ENCODE data around the gene SENP1.

Gene SENP1

DNA sequence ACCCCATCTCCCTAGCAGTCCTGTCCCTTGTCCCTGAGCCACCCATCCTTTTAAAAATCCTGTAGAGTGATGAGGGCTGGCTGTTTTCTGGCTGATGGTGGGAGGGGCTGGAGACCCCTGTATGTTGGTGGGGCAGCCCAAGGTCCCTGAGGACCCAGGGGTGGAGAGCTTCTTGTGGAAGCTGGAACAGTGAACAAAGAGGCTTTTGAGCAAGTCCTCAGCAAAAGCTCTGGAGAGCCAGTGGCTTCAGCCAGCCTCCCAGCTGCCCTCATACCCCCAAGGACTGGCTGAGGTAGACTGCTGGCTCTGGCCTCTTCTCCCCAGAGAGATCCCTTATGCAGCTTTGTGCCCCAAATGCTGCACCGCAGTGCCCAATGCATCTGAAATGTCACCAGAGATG lies 72.4 kb downstream of the SENP1 start:
- no peak for DNase-seq

DNA sequence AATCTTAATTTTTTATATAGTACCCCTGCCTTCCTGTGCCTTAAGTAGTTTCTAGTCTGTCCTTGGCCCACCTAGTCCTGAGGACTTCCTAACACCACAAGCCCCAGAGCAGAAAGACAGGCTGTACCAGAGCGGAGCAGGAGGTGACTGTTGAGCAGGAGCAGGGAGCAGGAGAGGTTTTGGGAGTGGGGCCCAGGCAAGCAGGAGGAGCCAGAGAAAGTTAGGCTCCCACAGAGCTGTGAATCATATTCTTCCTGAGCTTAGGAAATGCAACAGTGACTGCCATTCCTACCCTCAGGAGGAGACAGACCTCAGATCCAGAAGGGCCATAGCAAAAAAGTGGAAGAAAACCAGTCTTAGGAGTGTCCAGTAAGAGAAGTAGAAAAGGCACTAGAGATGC lies 73.3 kb downstream of the SENP1 start:
- no peak for DNase-seq

DNA sequence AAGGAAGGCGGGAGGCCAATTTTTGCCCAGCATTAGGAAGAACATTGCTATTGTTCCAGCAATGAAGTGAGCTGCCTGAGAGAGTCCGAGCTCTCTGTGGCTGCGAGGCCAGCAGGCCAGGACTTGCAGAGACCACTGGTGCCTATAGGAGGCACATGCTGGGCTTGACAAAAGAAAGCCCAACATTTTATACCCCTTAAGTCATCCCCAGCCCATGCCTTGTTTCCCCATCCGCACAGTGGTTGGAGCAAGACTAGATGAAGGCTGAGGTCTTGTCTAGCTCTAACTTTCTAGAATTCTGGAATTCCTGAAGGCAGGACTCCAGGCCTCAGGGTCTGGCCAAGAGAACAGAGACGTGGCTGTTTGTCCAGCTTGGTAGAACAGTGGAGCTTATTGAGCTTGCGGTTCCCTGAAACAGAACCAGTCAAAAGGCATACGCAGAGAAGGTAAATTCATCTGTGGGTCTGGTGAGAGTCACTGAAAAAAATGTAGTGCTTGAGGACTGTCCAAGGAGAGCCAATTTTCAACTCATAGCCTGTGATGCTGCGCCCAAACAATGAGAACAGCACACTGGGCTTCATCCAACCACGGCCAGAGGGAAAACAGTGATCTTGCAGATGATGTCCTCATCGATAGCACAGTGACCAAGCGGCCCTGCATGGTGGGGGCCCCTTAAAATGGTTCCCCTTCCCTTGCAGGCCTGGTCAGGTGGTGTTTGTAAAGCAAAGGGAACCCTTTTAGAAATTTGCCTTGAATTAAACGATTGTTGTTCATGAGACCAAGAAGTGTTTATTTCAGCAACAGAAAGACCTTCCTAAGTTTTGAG lies 74.5 kb downstream of the SENP1 start:
- no peak for DNase-seq

DNA sequence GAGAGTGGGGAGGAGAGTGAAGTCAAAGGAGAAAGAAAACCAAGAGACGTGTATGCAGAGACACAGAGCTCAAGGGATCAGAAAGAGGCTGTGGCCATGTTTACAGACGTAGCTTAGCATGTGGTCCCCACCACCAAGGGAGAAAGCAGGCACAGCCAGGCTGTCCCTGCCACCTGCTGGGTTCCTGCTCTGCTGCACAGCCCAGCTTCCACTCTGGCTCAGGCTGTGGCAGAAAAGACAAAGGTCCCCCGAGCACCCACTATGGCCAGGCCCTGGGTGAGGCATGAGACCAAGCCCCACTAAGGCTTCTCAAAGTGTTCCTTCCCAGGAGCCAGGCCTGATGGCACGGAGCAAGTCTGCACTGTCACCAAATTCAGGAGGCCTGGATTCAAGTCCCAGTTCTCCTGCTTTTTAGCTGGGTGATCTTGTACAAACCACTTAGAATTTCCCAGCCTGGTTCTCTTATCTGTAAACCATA lies 75.7 kb downstream of the SENP1 start:
- no peak for DNase-seq

DNA sequence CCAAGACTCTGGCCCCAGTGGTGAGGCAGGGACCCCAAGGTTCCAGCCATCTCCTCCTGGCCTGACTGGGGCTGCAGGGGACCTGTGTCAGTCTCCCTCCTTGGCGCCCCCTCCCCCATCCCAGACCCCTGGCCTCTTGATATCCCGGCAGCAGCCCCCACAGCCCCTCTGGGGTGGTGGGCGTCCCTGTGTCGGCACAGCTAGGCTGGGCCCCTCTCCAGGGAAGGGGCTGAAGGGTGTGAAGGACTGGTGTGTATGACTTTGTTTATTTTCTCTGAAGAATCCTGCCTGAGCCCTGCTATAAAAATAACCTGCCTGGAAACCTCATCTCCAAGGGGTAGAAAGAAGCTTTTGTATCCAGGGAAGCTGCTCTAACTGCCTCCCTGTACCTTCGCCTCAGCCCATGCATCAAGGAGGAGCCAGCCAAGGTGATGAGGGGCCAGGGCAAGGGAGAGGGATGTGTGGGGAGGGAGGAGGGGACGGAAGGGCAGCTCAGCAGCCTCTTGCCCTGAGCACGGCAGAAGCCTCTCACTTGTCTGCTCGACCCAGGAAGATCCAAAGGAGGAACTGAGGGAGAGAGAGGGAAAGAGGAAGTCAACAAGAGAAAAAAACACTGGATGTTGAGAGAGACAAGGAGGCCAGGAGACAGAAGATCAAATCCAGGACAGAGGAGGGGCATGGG lies 76.2 kb downstream of the SENP1 start:
- no peak for DNase-seq

DNA sequence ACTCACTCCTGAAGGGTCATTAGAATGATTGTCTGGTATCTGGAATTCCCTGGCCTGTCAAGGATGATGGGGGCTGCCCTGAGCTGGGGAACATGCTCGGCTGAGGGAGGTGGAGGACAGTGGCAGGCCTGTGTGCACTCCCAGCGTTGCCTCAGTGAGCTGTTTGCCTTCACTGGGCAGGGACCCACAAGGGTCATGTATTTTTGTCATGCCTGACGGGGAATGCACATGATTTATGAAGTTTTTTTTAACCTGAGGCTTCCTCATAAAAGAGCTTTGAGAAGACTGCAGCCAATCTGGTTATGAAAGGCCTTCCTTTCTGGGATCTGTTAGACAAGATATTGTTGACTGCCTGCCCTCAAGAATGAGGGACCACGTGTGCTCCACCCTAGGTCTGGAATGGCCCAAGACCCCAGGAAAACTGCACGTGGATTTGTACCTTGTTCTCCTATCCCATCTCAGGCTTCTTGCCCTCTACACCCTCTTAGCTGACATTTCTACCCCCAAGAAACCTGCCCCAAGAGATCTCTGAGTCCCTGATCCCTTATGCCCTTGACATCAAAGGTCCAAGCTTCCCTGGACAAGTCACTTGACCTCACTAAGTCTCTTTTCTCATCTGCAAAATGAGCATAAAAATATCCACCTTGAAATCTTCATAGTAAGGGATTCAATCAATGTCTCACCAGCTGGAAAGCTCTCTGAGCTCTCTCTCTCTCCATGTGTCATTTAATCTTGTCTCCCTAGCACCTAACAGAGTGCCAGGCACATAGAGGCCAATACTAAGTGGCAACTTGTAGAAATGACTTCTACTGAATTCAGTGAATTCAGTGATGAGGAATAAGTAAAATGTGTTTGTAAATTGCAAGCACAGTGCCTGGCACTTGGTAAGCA lies 77.1 kb downstream of the SENP1 start:
- no peak for DNase-seq

DNA sequence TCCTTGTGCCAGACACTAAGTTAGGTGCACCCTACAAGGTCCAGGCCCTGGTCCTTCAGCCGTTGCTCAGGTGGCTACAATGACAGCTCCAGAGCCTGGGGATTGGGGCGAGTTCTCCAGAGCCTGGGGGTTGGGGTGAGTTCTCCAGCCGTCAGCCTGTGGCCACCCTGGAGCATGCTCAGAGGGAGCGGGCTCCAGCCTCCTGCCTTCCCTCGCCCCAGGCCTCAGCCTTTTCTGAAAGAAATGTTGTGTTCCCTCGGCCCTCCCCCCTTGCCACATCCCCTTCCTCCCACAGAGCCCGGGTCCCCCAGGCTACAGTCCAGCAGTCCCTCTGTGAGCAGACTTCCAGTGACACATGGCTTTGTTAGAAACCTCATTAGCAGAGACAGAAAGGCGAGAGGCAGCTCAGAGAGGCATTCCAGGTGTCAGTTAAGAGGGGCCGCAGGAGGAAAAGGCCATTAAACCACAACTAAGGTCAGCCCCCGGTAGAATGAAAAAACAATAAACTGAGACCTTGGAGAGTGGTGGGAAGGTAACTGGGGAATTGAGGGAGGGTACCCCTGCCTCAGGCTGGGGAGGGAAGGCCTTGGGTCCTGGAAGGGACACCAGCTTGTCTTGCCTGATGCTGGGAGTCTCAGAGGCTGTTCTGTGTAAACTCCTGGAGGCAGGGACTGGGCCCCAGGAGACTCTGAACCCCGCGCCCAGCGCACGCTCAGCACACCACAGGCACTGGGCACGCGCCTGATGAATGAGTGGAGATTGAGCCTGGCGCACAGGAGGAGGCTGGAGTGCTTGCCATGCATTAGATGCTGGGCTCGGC lies 78.5 kb downstream of the SENP1 start:
- DNase-seq, result no peak

DNA sequence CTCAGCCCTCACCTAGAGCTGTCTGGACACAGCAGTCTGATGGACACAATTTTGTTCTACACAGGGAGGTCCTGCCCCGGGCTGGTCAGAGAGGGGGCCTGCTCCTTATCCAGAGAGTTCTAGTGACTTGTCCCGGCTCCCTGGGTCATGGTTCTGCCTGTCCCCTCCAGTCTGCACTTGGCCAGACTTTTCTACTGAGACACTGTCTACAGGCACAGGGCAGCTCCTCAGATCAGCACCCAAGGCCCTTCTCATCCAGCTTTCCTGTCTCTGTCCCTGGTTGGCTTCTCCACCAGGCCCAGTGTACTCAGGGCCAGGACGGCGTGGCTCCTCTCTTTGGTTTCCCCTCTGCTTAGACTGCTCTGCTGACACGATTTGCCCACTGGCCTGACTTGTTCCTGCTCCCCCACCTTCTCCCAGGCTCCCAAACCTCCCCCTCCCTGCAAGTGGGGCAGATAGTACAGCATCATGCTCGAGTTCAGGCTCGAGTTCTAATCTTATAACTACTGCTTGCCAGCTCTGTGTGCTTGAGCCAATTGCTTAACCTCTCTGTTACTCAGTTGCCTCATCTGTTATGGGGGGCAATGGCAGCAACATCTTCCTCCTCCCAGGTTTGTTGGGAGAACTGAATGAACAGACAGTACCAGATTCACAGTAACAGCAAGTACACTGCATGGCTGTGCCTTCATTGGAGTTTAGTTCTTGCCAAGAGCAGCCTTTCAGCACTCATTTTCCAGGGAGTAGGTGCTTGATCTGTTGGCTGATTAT lies 79.6 kb downstream of the SENP1 start:
- DNase-seq, result no peak

DNA sequence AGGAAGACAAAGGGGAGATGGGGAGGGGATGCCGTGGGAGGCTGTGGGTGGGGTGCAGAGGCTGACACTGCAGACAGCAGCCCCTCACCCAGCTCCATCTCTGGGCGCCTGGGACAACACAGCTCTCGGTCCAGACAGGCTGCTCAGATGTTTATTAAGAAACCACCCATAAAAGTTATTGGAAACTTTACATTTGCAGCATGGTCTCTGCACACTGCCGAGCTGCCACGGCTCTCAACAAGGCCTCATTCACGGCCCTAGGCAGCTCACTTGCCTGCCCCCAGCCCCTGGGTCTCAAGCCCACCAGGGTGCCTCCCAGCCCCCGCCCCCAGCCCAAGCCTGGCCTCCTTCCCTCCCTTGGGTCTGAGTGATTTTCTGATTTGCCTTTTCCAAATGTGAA lies 80.6 kb downstream of the SENP1 start:
- DNase-seq, result no peak

DNA sequence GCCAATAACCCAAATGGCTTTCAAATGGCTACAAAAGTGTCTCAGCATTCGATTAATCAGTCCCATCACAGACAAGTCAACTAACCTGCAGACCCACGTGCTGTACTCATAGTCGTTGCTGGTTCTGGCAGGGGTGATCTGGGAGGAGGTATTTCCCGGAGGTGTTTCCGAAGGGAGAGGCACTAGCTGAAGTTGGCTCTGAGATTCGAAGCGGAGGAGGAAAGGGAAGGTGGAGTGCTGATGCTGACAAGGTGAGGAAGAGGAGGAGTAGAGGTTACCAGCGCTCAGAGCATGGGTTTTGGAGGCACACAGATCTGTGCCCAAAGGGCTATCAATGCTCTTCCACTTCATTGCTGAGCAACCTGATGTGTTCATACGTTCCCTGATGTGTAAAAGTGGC lies 81.1 kb downstream of the SENP1 start:
- no peak for DNase-seq

DNA sequence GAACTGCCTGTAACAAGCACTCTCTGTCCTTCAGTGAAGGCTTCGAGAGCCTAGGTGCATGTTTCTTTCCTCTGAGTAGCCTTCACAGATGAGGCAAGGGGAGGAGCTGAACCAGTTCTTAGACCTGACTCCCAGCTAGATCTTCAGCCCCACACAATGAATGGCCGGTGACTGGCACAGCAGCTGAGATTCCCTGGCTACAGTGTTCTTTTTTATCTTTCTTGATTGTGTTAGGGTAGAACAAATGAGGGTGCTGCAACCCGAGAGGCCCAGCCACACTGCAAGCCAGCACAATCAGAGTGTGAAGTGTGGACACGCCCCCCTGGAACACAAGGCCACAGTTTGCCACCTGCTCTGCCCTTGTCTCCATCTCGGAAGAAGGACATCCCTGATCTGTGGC lies 82.5 kb downstream of the SENP1 start:
- DNase-seq, result no peak

DNA sequence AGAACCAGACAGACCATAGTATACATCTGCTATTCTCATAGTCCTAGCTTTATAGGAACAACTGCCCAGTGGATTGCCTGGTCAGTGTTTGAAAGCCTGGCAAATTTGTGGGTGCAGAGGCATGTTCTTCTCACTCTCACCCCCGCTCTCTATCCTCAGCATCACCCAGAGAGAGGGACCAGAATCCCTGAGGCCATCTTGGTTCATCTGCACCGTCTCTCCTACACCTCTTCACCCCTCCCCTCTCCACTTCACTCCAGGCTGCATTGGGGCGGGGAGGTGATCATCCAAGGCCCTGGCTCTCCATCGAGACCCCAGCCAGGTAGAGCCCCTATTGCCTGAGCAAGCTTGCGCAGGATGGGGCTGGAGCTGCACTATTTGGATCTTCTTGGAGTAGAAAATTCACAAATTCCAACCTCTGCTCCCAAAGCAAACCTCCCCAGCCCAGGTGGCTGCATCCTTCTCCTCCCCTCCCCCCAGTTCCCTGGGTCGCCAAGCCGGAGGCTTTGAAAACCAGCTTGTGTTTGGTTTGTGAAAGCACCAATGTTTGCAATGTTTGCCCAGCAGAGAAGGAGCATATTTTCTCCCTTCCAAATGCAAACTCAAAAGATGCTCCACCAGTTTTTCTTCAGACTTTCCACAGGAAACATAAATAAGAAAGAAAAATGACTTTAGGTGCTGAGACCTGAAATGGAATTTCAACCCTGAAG lies 83.0 kb downstream of the SENP1 start:
- no peak for DNase-seq

DNA sequence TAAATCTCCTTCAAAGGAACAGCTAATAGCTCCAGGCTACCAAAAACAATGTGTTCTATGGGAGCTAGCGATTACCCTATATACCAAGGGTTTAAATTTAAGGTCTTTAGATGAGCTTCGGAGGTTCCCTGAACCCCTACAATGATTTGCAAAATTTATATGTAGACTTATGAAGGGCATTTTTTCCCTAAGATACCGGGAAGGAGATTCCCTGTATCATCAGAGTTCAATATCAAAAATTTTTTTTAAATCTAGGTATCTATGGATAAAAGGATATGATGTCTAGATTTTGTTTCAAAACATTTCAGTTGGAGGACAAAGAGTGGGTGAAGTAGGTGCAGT lies 83.7 kb downstream of the SENP1 start:
- DNase-seq, result no peak

DNA sequence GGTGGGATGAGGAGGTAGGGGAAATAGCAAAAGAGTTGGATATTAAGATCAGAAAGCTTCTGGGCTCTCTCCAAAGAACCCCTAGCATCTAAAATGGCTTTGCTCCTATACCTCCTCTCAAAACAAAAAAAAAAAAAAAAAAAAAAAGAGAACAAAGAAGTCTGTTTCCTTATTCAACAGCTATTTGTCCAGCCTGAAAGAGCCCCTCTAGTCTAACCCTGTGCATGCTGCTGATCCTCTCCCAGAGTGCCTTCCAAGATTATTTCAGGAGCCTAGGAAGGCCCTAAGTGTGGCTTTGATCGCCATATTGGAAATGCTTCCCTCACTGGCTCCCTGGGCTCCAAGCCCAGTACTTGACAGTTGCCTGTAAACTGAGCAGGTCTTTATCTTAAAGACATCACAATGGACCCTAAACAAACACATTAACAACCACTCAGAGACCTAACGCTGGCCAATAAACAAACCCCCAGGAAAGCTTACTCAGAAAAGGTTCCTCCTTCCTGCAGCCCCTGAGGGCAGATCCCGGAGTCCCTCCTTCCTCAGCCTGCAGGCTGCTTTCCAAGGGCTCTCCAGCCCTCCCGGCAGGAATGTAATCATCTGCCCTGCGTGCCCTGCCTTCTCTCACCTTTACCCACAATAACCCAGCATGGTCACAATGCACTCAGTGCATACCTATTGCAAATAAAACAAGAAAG lies 84.2 kb downstream of the SENP1 start:
- no peak for DNase-seq

DNA sequence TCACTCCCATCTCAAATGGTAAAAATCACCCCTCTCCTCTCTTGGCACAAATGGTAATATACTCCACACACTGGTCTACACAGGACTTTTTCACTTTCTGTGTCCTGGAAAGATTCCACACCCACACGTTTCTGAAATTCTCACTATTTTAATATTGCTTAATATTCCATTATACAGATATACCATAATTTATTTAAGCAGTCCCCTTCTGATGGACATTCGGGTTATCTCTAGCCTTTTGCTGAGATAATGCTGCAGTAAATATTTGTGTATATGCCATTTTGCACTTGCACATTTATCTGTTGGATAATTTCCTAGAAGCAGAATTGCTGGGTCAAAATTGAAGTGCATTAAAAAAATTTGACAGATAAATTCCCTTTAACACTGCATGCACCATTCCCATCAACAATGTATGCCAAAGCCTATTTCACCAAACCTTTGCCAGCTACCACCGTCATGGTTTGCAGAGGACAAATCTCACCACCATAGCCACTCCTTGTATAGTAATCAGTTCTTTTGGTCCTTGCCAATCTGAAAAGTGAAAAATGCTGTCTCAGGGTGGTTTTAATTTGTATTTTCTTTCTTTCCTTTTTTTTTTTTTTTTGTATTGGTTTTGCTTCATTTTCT lies 86.1 kb downstream of the SENP1 start:
- no peak for DNase-seq

DNA sequence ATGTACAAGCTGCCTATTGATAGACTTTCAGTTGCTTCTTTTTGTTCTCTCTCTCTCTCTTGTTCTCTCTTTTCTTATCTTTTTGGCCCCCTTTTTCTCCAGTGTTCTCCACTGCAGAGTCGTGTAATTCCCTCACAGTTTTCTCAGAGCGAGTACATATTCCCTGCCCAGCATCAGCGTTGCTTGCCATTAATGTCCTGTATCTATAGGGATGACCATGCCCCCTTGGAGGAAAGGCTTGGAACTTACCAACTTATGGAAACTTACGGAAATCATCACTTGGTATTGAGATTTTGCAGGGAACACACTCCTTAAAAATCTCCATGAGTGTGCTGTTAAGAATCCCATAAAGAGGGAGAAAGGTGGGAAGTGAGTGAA lies 87.3 kb downstream of the SENP1 start:
- DNase-seq, result no peak

DNA sequence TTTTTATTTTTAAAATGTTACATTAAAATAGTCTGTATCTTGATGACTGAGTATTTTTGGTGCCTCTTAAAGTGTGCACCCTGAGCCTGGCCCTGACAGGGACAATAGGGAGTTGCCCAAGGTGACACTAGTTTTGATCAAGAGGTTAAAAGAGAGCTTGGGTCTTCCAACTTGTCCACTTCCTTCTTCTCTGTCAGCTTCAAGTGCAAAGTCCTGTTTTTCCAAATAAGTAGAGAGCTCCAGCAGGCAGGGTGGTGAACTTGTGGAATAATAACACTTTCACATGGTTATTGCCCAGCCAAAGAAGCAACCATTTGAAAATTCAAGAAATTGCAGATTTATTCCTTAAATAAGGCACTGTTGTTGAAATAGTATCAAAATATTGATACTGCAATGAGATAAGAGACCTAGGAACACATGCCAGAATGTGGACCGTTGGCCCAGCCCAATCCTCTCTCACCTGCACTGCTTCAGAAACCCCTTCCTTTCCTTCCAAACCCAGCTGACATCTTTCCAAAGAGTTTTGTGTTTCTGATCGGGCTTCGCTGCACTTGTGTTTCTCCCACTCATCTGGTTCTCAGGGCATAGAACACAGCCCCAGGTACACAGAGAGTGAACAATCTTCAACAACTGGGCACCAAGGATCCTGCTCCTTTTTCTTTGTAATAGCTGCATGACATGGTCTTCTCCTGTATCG lies 87.8 kb downstream of the SENP1 start:
- no peak for DNase-seq

DNA sequence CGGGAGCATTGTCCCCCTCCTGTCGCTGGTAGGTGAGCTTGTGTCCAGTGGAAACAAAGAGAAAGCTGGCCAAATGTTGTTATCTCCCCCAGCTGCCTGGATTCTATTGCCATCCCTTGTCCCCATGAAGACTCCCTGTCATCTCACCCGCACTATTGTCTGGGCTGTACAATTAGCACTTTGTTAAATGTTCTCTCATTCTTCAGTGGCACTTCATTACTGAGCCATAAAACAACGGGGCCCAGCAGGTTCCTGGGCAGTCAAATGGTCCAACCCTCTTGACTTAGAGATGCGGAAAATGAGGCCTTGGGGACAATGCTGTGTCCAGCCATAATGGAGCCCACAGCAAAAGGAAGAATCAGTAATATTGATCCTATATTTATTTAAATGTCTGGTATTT lies 88.4 kb downstream of the SENP1 start:
- DNase-seq, result no peak

DNA sequence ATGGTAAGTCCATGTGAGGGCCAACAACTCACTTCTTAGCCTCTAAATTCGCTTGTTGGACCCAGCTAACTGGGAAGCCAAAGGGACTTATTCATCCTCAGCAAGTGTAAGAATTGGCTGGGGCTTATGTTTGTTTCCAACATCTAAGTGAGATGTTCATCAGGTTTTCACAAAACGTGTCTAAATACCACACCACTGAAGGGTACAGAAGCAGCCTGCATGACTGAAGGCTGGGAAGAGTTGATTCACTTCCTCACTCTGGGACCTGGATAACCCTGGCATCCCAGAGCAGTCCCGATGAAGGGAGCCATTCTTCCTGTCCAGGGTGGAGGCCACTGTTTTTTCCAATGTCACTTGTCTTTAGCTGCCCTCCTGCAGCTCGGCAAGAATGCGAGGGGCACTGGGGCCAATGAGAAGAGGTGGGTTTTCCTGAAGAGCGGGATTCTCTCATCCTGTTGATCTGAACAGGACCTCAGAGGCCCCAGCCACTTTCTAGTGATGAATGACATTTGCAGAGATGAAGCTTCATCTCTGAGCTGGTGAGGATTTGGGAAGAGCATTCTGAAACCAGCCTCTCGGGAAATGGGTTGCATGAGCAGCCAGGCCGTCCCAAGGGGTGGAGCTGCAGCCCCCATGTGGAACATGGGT lies 89.4 kb downstream of the SENP1 start:
- DNase-seq, result no peak

Data from activated CD4-positive, alpha-beta T cell treated with anti-CD3 and anti-CD28 coated beads for 48 hours (primary cell).